Measurements from ENCODE around the gene PRUNE2.

- TF ChIP-seq EZH2 (IDR thresholded peaks at IDR 0.05; ENCODE audit: borderline replicate concordance) (no peak), CTCF (IDR thresholded peaks at IDR 0.05; ENCODE audit: poor library complexity) (no peak)
Observed at GRCh38 chr9:76637416-76637815, 268.5 kb downstream of the PRUNE2 start.

Data from hepatocyte (in vitro differentiated cells).